ENCODE measurements around the gene COPG1. TPM values are rescaled to one million over a fixed set of nuclear protein-coding genes. Genes with fewer than 3 reads are reported as not detected.

The COPG1 gene
- total and polyA plus RNA-seq, 2 of the 13 experiments (the other 11 are each of a cell fraction or from before 2014, with no cell fraction given): 98.6 to 166 TPM

DNA sequence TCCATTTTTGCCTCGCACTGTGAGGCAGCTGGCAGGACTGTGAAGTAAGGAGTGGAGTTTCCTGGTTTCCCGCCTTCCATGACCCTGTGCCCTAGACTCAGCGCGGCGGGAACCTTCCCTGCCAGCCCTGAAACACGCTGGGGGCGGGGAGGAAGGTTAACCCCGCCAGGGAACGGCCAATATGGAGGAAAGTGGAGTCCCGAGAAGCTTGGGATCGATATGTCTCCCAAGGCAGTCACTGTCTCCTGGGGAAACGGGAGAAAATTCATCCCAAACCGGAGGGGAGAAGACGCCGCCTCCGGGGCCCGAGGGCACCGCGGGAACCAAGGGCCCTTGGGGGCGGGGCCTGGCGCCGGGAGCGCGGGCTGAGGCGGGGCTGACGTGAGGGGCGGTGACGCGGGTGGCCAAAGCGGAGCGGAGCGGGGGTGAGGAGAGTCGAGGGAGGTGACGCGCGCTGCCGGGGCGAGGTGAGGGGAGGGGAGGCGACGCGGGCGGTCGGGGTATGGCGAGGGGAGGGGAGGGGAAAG is 29.1 kb downstream of the COPG1 start, which contains the start of gene HMCES:
Gene HMCES, plus strand, starts transcription at position 432 of the 527 bp plus-strand sequence. CDS start 863 bp downstream, outside the sequence.
- DNase-seq (ENCODE audit: low spot score) (peak; percentile 80), FAIRE-seq (no peak), ATAC-seq (peak; percentile 88)
- Histone ChIP-seq H3K27me3 (ENCODE audit: control insufficient read depth in 1 of 2, insufficient read depth in 2 of 2, low read length in 2 of 2) (no peaks in the 10 kb centered on the region; a peak in 1 of 5 replicates), H3K4me2 (ENCODE audit: low read depth, low read length) (peak within 1 kb of the TSS; percentile 94), H3K27ac (ENCODE audit: extremely low read length, insufficient read depth, low read length) (peak within 1 kb of the TSS; percentile 90), H3K9me3 (ENCODE audit: low read length) (no peaks in the 10 kb centered on the region), H3K9ac (ENCODE audit: insufficient read depth, low read depth, low read length) (peak within 1 kb of the TSS; percentile 95), H3K4me3 (replicated peaks in 1 of 3; ENCODE audit: insufficient read depth in 1 of 3, low read depth in 2 of 3, low read length in 3 of 3) (peak within 1 kb of the TSS; percentile 72 to 98 (median 78)), H3K36me3 (replicated peaks in 1 of 2; ENCODE audit: control insufficient read depth in 1 of 2, insufficient read depth in 2 of 2, low read length in 2 of 2) (peaks cover 17 to 42% of the 10 kb centered on the region in 2 experiments; a peak in 4 of 5 replicates), H3K4me1 (ENCODE audit: insufficient read depth, low read length) (peaks cover 44% of the 10 kb centered on the region), H4K20me1 (ENCODE audit: insufficient read depth, low read length) (no peaks in the 10 kb centered on the region), H2AFZ (ENCODE audit: low read length) (no peak within 1 kb of the TSS), H3K79me2 (ENCODE audit: insufficient read depth, low read length) (peaks cover 15% of the 10 kb centered on the region)
- in situ Hi-C loops (cut with HindIII; ENCODE audit: extremely low pct_ligation_motif_present, low pct_unique_long_range_greater_than_20kb) (no loop called here), intact Hi-C loops (cut with micrococcal nuclease; ENCODE audit: unreplicated experiment) (loop anchor here (2.0 kb wide), 1 partner anchor 38 kb away; a partner anchor contains a TSS)
- CTCF ChIA-PET (ENCODE audit: low intra/inter-chr PET ratio, low total read pairs): no interaction called here
- BruUV-seq (replicated peaks): no TSS peak
- WGBS (ENCODE audit: low lambda C conversion rate): 5% methylated on average over 43 of the region's 44 CpGs
- POLR2A ChIA-PET: interaction anchor here (1.4 to 4.6 kb wide), 8 partner anchors 17 to 117 kb away, joined by 3 to 29 read pairs (median 6); partner anchors contain the start of genes CNBP and COPG1
- peak; percentile 44; the same call in 1 of the 2 replicates for TF ChIP-seq ZNF572 (CRISPR knock-in tag; IDR thresholded peaks at IDR 0.05)
- no peak for TF ChIP-seq TCF12 (IDR thresholded peaks at IDR 0.05)
- no peak; the same call in 1 of the 2 replicates for TF ChIP-seq TCF12 (CRISPR knock-in tag; IDR thresholded peaks at IDR 0.05)
- TF ChIP-seq, protein P1, sequence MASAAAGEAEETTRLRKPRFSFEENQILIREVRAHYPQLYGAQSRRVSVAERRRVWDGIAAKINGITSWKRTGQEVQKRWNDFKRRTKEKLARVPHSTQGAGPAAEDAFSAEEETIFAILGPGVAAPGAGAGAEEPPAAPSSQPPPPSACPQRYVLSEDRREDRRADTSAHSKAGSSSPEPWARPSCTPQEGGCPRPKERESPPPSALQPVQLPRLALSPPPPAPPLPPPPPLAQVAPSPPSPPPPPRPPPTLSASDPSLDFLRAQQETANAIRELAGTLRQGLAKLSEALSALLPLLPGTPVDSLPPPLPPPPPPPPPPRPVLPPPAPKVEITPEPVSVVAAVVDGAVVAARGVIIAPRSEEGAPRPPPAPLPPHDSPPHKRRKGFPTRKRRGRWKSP (CRISPR knock-in tag; IDR thresholded peaks at IDR 0.05): 0 out of 2 replicates have a peak, but pooled peaks have one; percentile 33
- TF ChIP-seq CEBPG (CRISPR knock-in tag; IDR thresholded peaks at IDR 0.05): no peak
- peak; percentile 44; the same call in 1 of the 2 replicates for TF ChIP-seq ZNF891 (CRISPR knock-in tag; IDR thresholded peaks at IDR 0.05)
- 0 out of 2 replicates have a peak, but pooled peaks have one; percentile 33 for TF ChIP-seq ZNF83 (CRISPR knock-in tag; IDR thresholded peaks at IDR 0.05; ENCODE audit: borderline replicate concordance)
- TF ChIP-seq, protein P2, sequence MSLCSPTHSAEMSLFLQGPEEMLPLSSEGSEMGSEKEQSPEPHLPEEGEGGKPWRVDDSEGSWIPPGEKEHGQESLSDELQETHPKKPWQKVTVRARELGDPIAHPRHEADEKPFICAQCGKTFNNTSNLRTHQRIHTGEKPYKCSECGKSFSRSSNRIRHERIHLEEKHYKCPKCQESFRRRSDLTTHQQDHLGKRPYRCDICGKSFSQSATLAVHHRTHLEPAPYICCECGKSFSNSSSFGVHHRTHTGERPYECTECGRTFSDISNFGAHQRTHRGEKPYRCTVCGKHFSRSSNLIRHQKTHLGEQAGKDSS (CRISPR knock-in tag; IDR thresholded peaks at IDR 0.05; ENCODE audit: borderline replicate concordance, low read depth): peak; percentile 21; the same call in 1 of the 2 replicates
- TF ChIP-seq, protein P3, sequence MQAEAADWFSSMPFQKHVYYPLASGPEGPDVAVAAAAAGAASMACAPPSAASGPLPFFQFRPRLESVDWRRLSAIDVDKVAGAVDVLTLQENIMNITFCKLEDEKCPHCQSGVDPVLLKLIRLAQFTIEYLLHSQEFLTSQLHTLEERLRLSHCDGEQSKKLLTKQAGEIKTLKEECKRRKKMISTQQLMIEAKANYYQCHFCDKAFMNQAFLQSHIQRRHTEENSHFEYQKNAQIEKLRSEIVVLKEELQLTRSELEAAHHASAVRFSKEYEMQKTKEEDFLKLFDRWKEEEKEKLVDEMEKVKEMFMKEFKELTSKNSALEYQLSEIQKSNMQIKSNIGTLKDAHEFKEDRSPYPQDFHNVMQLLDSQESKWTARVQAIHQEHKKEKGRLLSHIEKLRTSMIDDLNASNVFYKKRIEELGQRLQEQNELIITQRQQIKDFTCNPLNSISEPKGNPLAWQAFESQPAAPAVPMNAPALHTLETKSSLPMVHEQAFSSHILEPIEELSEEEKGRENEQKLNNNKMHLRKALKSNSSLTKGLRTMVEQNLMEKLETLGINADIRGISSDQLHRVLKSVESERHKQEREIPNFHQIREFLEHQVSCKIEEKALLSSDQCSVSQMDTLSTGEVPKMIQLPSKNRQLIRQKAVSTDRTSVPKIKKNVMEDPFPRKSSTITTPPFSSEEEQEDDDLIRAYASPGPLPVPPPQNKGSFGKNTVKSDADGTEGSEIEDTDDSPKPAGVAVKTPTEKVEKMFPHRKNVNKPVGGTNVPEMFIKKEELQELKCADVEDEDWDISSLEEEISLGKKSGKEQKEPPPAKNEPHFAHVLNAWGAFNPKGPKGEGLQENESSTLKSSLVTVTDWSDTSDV (CRISPR knock-in tag; IDR thresholded peaks at IDR 0.05): 0 out of 2 replicates have a peak, but pooled peaks have one; percentile 30
- TF ChIP-seq ZNF550 (CRISPR knock-in tag; IDR thresholded peaks at IDR 0.05; ENCODE audit: borderline replicate concordance): 0 out of 2 replicates have a peak, but pooled peaks have one; percentile 50
- 0 out of 2 replicates have a peak, but pooled peaks have one; percentile 37 for TF ChIP-seq PITX1 (CRISPR knock-in tag; IDR thresholded peaks at IDR 0.05)
- peak; percentile 59 for TF ChIP-seq SP5 (CRISPR knock-in tag; IDR thresholded peaks at IDR 0.05; ENCODE audit: borderline replicate concordance, low read depth)
- TF ChIP-seq ZNF678 (CRISPR knock-in tag; IDR thresholded peaks at IDR 0.05): no peak
- TF ChIP-seq XBP1 (CRISPR knock-in tag; IDR thresholded peaks at IDR 0.05): no peak
- TF ChIP-seq ZNF556 (CRISPR knock-in tag; IDR thresholded peaks at IDR 0.05; ENCODE audit: borderline replicate concordance): peak; percentile 58; the same call in 1 of the 2 replicates
- peak; percentile 43; the same call in 1 of the 2 replicates for TF ChIP-seq ERF (CRISPR knock-in tag; IDR thresholded peaks at IDR 0.05)
- no peak for TF ChIP-seq ZNF441 (CRISPR knock-in tag; IDR thresholded peaks at IDR 0.05; ENCODE audit: borderline replicate concordance)
- TF ChIP-seq THAP11 (CRISPR knock-in tag; IDR thresholded peaks at IDR 0.05): peak; percentile 28; the same call in 1 of the 2 replicates
- 0 out of 2 replicates have a peak, but pooled peaks have one; percentile 24 for TF ChIP-seq ZNF780A (CRISPR knock-in tag; IDR thresholded peaks at IDR 0.05)
- no peak for TF ChIP-seq GATAD2A (CRISPR knock-in tag; IDR thresholded peaks at IDR 0.05)
- TF ChIP-seq REXO4 (CRISPR knock-in tag; IDR thresholded peaks at IDR 0.05; ENCODE audit: borderline replicate concordance): no peak
